Measurements from ENCODE around the gene HOXD8. TPM values are rescaled to one million over a fixed set of nuclear protein-coding genes. Genes with fewer than 3 reads are reported as not detected.

HOXD8 gene
- total RNA-seq, 1 experiment from 2014 or later = 0.39 TPM

GRCh38 chr2:176166272-176166671, 36.8 kb downstream of the HOXD8 start:
- CTCF ChIA-PET = interaction anchor here (0.5 kb wide), 1 partner anchor 267 kb away, joined by 5 read pairs; no protein-coding TSS in a partner anchor
- POLR2A ChIA-PET (ENCODE audit: unreplicated experiment) = no interaction called here
- Histone ChIP-seq H3K4me1 (replicated peaks; ENCODE audit: insufficient read depth) (no peaks in the 10 kb centered on the region), H3K4me3 (no peak overlapping the region), H4K20me1 (ENCODE audit: insufficient read depth) (no peaks in the 10 kb centered on the region), H3F3A (ENCODE audit: insufficient read depth, low read depth) (no peaks in the 10 kb centered on the region), H3K36me3 (ENCODE audit: low read depth) (no peaks in the 10 kb centered on the region), H3K9me3 (ENCODE audit: insufficient read depth, low read depth) (no peaks in the 10 kb centered on the region), H3K27ac (no peak overlapping the region), H3K4me2 (no peak overlapping the region), H3K27me3 (ENCODE audit: insufficient read depth, low read depth) (peaks cover 61% of the 10 kb centered on the region), H2AFZ (no peak overlapping the region), H3K79me2 (ENCODE audit: low read depth) (no peaks in the 10 kb centered on the region), H3K9me2 (ENCODE audit: insufficient read depth) (no peaks in the 10 kb centered on the region)
- TF ChIP-seq CTCF (conservative IDR thresholded peaks at IDR 0.05) (no peak), EZH2 (IDR thresholded peaks at IDR 0.05; ENCODE audit: low read depth) (no peak)
- no peak for DNase-seq
- BruUV-seq (replicated peaks) = no TSS peak
- intact Hi-C loops (cut with micrococcal nuclease; ENCODE audit: unreplicated experiment) = no loop called here

- H3K79me2 ChIP-seq (ENCODE audit: low read depth) = no peaks in the 10 kb centered on the region
- DNase-seq = no peak
These were observed 37.9 kb downstream of the HOXD8 start for GRCh38 chr2:176167398-176167797.

GRCh38 chr2:176169181-176169580, 39.7 kb downstream of the HOXD8 start:
- ChIA-PET CTCF (no interaction called here), POLR2A (ENCODE audit: unreplicated experiment) (no interaction called here)
- Histone ChIP-seq H3K4me2 (no peak overlapping the region), H3F3A (ENCODE audit: insufficient read depth, low read depth) (no peaks in the 10 kb centered on the region), H3K36me3 (ENCODE audit: low read depth) (no peaks in the 10 kb centered on the region), H3K27me3 (ENCODE audit: insufficient read depth, low read depth) (peaks cover 49% of the 10 kb centered on the region), H3K79me2 (ENCODE audit: low read depth) (no peaks in the 10 kb centered on the region), H3K9me3 (ENCODE audit: insufficient read depth, low read depth) (no peaks in the 10 kb centered on the region), H3K9me2 (ENCODE audit: insufficient read depth) (no peaks in the 10 kb centered on the region), H3K4me3 (no peak overlapping the region), H3K4me1 (replicated peaks; ENCODE audit: insufficient read depth) (no peaks in the 10 kb centered on the region), H3K27ac (no peak overlapping the region), H4K20me1 (ENCODE audit: insufficient read depth) (no peaks in the 10 kb centered on the region), H2AFZ (no peak overlapping the region)
- no peak for TF ChIP-seq CTCF (conservative IDR thresholded peaks at IDR 0.05)
- no TSS peak for BruUV-seq (replicated peaks)
- intact Hi-C loops (cut with micrococcal nuclease; ENCODE audit: unreplicated experiment) = no loop called here
- DNase-seq = no peak

More at GRCh38 chr2:176167398-176167797, 37.9 kb downstream of the HOXD8 start:
- BruUV-seq (replicated peaks) = no TSS peak
- Histone ChIP-seq H3K27ac (no peak overlapping the region), H3K4me2 (no peak overlapping the region), H2AFZ (no peak overlapping the region), H4K20me1 (ENCODE audit: insufficient read depth) (no peaks in the 10 kb centered on the region), H3K9me3 (ENCODE audit: insufficient read depth, low read depth) (no peaks in the 10 kb centered on the region), H3K36me3 (ENCODE audit: low read depth) (no peaks in the 10 kb centered on the region), H3K4me1 (replicated peaks; ENCODE audit: insufficient read depth) (no peaks in the 10 kb centered on the region), H3K4me3 (no peak overlapping the region), H3F3A (ENCODE audit: insufficient read depth, low read depth) (no peaks in the 10 kb centered on the region), H3K9me2 (ENCODE audit: insufficient read depth) (no peaks in the 10 kb centered on the region), H3K27me3 (ENCODE audit: insufficient read depth, low read depth) (peaks cover 50% of the 10 kb centered on the region)
- intact Hi-C loops (cut with micrococcal nuclease; ENCODE audit: unreplicated experiment) = no loop called here
- TF ChIP-seq CTCF (conservative IDR thresholded peaks at IDR 0.05) (no peak), EZH2 (IDR thresholded peaks at IDR 0.05; ENCODE audit: low read depth) (no peak)
- ChIA-PET CTCF (interaction anchor here (0.7 kb wide), 1 partner anchor 53 kb away, joined by 10 read pairs; no protein-coding TSS in a partner anchor), POLR2A (ENCODE audit: unreplicated experiment) (no interaction called here)
